Subcutaneous abdominal adipose tissue (tissue), 5 donors: ENCODE measurements around the gene PI16.

Experiments used
- H3K27ac ChIP-seq: one replicate; pipeline ENCODE4 v1.7.0; 2013; ENCODE audit warnings: low read depth, mild to moderate bottlenecking, inconsistent platforms, low read length, moderate library complexity
- H3K27me3 ChIP-seq, 5 donors: one replicate each; pipeline ENCODE4 v1.7.0; 2013; ENCODE audit warnings: low read length in 5 of 5, inconsistent platforms in 1 of 5; ENCODE audit not compliant: control insufficient read depth in 5 of 5, insufficient read depth in 4 of 5
- H3K36me3 ChIP-seq, 5 donors: one replicate each; pipeline ENCODE4 v1.7.0; 2013; ENCODE audit warnings: low read length in 5 of 5; ENCODE audit not compliant: control insufficient read depth in 5 of 5, insufficient read depth in 5 of 5
- H3K4me1 ChIP-seq, 5 donors: one replicate each; pipeline ENCODE4 v1.7.0; 2013; ENCODE audit warnings: low read length in 5 of 5, mild to moderate bottlenecking in 3 of 5, moderate library complexity in 1 of 5; ENCODE audit not compliant: control insufficient read depth in 5 of 5, insufficient read depth in 5 of 5
- H3K4me3 ChIP-seq, 5 donors: one replicate each; pipeline ENCODE4 v1.7.0; 2013; ENCODE audit warnings: low read length in 5 of 5, low read depth in 1 of 5
- H3K9ac ChIP-seq, 5 donors: one replicate each; pipeline ENCODE4 v1.7.0; 2013; ENCODE audit warnings: low read length in 5 of 5, mild to moderate bottlenecking in 4 of 5, moderate library complexity in 3 of 5
- H3K9me3 ChIP-seq, 5 donors: one replicate each; pipeline ENCODE4 v1.7.0; 2013; ENCODE audit warnings: low read length in 5 of 5; ENCODE audit not compliant: control insufficient read depth in 5 of 5
- donor health status: healthy.
- donor health status: healthy.
- donor health status: healthy.
- donor health status: healthy.
- donor health status: healthy.

Gene PI16

GRCh38 chr6:36927691-36928546 lies 26.6 kb upstream of the PI16 start:
- H3K27me3 ChIP-seq, result no peaks in the 10 kb centered on the region
- peaks cover 12 to 29% (median 25%) of the 10 kb centered on the region in 5 donors for H3K36me3 ChIP-seq
- no peaks in the 10 kb centered on the region for H3K9me3 ChIP-seq
- H3K9ac ChIP-seq, result no peak overlapping the region
- H3K4me3 ChIP-seq, result no peak overlapping the region
- H3K27ac ChIP-seq, result peak overlapping the region; percentile 44
- peaks cover 7 to 35% (median 23%) of the 10 kb centered on the region in 5 donors for H3K4me1 ChIP-seq

- Histone ChIP-seq H3K9me3 (no peaks in the 10 kb centered on the region), H3K4me1 (peaks cover 7 to 35% (median 23%) of the 10 kb centered on the region in 5 donors), H3K9ac (no peak overlapping the region), H3K36me3 (peaks cover 12 to 23% (median 20%) of the 10 kb centered on the region in 5 donors), H3K27me3 (no peaks in the 10 kb centered on the region), H3K27ac (peak overlapping the region; percentile 44), H3K4me3 (no peak overlapping the region)
Measured at GRCh38 chr6:36928547-36928918, 26.0 kb upstream of the PI16 start.

GRCh38 chr6:36929152-36929551 lies 25.4 kb upstream of the PI16 start:
- no peak overlapping the region for H3K27ac ChIP-seq
- peaks cover 7 to 35% (median 23%) of the 10 kb centered on the region in 5 donors for H3K4me1 ChIP-seq

GRCh38 chr6:36929607-36930006 lies 24.9 kb upstream of the PI16 start:
- Histone ChIP-seq H3K36me3 (peaks cover 4 to 12% (median 10%) of the 10 kb centered on the region in 5 donors), H3K27ac (no peak overlapping the region), H3K9ac (no peak overlapping the region), H3K9me3 (no peaks in the 10 kb centered on the region), H3K27me3 (no peaks in the 10 kb centered on the region), H3K4me3 (no peak overlapping the region), H3K4me1 (peaks cover 7 to 35% (median 23%) of the 10 kb centered on the region in 5 donors)

More at GRCh38 chr6:36929152-36929551, 25.4 kb upstream of the PI16 start:
- H3K9ac ChIP-seq, result no peak overlapping the region
- no peaks in the 10 kb centered on the region for H3K27me3 ChIP-seq
- no peak overlapping the region for H3K4me3 ChIP-seq
- no peaks in the 10 kb centered on the region for H3K9me3 ChIP-seq
- H3K36me3 ChIP-seq, result peaks cover 9 to 17% (median 15%) of the 10 kb centered on the region in 5 donors

- peaks cover 7 to 35% (median 23%) of the 10 kb centered on the region in 5 donors for H3K4me1 ChIP-seq
- H3K36me3 ChIP-seq, result peaks cover 0 to 5% (median 3%) of the 10 kb centered on the region in 5 donors
- no peak overlapping the region for H3K27ac ChIP-seq
- H3K4me3 ChIP-seq, result no peak overlapping the region
- no peak overlapping the region for H3K9ac ChIP-seq
- no peaks in the 10 kb centered on the region for H3K27me3 ChIP-seq
- no peaks in the 10 kb centered on the region for H3K9me3 ChIP-seq
Measured at GRCh38 chr6:36930483-36930882, 24.1 kb upstream of the PI16 start.

- H3K27me3 ChIP-seq, result no peaks in the 10 kb centered on the region
- H3K4me3 ChIP-seq, result no peak overlapping the region
- no peak overlapping the region for H3K9ac ChIP-seq
- no peak overlapping the region for H3K27ac ChIP-seq
- H3K36me3 ChIP-seq, result no peaks in the 10 kb centered on the region
- peaks cover 2 to 22% (median 14%) of the 10 kb centered on the region in 5 donors for H3K4me1 ChIP-seq
- H3K9me3 ChIP-seq, result no peaks in the 10 kb centered on the region
Measured at GRCh38 chr6:36933102-36933501, 21.4 kb upstream of the PI16 start.

GRCh38 chr6:36933519-36933918 lies 21.0 kb upstream of the PI16 start:
- Histone ChIP-seq H3K4me1 (peaks cover under 1 to 18% (median 9%) of the 10 kb centered on the region in 5 donors), H3K27me3 (no peaks in the 10 kb centered on the region), H3K9me3 (no peaks in the 10 kb centered on the region), H3K27ac (no peak overlapping the region), H3K4me3 (no peak overlapping the region), H3K9ac (no peak overlapping the region), H3K36me3 (no peaks in the 10 kb centered on the region)

GRCh38 chr6:36934901-36935300 lies 19.6 kb upstream of the PI16 start:
- Histone ChIP-seq H3K36me3 (no peaks in the 10 kb centered on the region), H3K27me3 (peaks cover 0 to 4% (median 0%) of the 10 kb centered on the region in 5 donors), H3K4me3 (no peak overlapping the region), H3K4me1 (peaks cover 0 to 7% (median 4%) of the 10 kb centered on the region in 5 donors), H3K9me3 (no peaks in the 10 kb centered on the region), H3K27ac (no peak overlapping the region), H3K9ac (no peak overlapping the region)

GRCh38 chr6:36936824-36937223 lies 17.7 kb upstream of the PI16 start:
- Histone ChIP-seq H3K4me3 (no peak overlapping the region), H3K27me3 (peaks cover 0 to 8% (median 6%) of the 10 kb centered on the region in 5 donors), H3K9ac (no peak overlapping the region), H3K9me3 (no peaks in the 10 kb centered on the region), H3K27ac (no peak overlapping the region), H3K36me3 (no peaks in the 10 kb centered on the region), H3K4me1 (no peaks in the 10 kb centered on the region)

- no peak overlapping the region for H3K4me3 ChIP-seq
- peaks cover 0 to 8% (median 6%) of the 10 kb centered on the region in 5 donors for H3K27me3 ChIP-seq
- no peaks in the 10 kb centered on the region for H3K36me3 ChIP-seq
- H3K27ac ChIP-seq, result no peak overlapping the region
- H3K9ac ChIP-seq, result no peak overlapping the region
- H3K9me3 ChIP-seq, result no peaks in the 10 kb centered on the region
- no peaks in the 10 kb centered on the region for H3K4me1 ChIP-seq
Measured at GRCh38 chr6:36937896-36938295, 16.6 kb upstream of the PI16 start.
